ENCODE results near the gene MTF1. TPM values are rescaled to one million over a fixed set of nuclear protein-coding genes. Genes with fewer than 3 reads are reported as not detected.

Gene MTF1
- total and polyA plus RNA-seq, 4 donors, result 2.6 to 23.3 (median 10.8) TPM

DNA sequence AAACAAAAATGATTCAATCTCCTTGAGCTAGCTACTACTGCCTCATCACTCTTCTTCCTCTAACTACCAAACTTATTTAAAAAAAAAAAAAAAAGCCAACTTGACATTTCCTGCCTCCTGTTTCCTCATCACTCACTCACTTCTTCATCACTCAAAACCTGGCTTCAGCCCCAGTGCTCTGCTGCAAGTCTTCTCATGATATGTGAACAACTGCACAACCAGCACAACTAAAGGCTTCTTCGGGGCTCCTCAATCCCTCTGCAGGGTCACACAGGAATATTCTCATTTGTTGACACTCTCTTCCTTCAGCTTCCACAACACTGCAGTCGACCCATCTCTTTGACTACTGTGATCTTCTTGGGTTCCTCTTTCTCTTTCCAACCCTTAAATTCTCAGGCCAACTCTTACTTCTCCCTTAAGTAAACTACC is 7.6 kb downstream of the MTF1 start:
- DNase-seq (peak in 1 of 3 donors; percentile 55), ATAC-seq (ENCODE audit: insufficient read depth, low FRiP score) (peak; percentile 41)
- H3K9ac ChIP-seq (ENCODE audit: insufficient read depth in 1 of 2, low read length in 2 of 2), result no peak overlapping the region
- peaks cover 3 to 20% (median 11%) of the 10 kb centered on the region in 5 donors for H3K4me1 ChIP-seq (ENCODE audit: control insufficient read depth in 5 of 5, insufficient read depth in 5 of 5, low read length in 5 of 5)
- 18 to 47% methylated on average over 2 of the region's 2 CpGs for WGBS, 2 donors
- peaks cover 3 to 13% (median 7%) of the 10 kb centered on the region in 4 donors for H3K36me3 ChIP-seq (ENCODE audit: control insufficient read depth in 4 of 4, insufficient read depth in 4 of 4, low read length in 4 of 4)
- no peaks in the 10 kb centered on the region for H3K9me3 ChIP-seq (ENCODE audit: control insufficient read depth in 4 of 4, insufficient read depth in 3 of 4, low read length in 3 of 4)
- no peak for TF ChIP-seq CTCF (IDR thresholded peaks at IDR 0.05; ENCODE audit: control extremely low read depth, extremely low read depth)
- no peaks in the 10 kb centered on the region for H3K27me3 ChIP-seq (ENCODE audit: control insufficient read depth in 3 of 3, insufficient read depth in 3 of 3, low read length in 2 of 3)
- no peak overlapping the region for H3K27ac ChIP-seq (ENCODE audit: low read depth in 1 of 2, low read length in 1 of 2)
- no peak overlapping the region for H3K4me3 ChIP-seq

GRCh38 chr1:37851262-37851661 is 8.1 kb downstream of the MTF1 start:
- DNase-seq, result peak in 2 of 3 donors; percentile 3 to 58

DNA sequence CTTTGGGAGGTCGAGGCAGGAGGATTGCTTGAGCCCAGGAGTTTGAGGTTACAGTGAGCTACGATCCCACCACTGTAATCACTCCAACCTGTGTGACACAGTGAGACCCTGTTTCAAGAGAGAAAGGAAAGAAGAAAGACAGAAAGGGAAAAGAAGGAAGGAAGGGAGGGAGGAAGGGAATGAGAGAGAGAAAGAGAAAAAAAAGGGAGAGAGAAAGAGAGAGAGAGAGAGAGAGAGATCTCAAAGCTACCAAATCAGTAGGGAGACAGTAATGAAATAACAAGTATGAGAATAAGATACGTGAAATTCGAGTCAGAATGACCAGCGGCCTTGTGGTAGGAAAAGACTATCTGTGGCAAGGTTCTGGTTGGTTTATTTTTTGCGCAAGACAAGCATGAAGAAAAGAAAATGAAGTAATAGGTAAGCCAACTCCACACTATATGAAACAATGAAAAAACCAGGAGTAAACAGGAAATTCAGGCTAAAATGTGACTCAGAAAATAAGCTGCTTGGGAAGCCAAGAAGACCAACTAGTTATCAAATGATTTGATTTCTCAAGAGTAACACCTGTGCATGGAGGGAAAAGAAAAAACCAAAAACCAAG is 8.9 kb downstream of the MTF1 start:
- no peaks in the 10 kb centered on the region for H3K27me3 ChIP-seq (ENCODE audit: control insufficient read depth in 3 of 3, insufficient read depth in 3 of 3, low read length in 2 of 3)
- peaks cover 3 to 13% (median 7%) of the 10 kb centered on the region in 4 donors for H3K36me3 ChIP-seq (ENCODE audit: control insufficient read depth in 4 of 4, insufficient read depth in 4 of 4, low read length in 4 of 4)
- no peak overlapping the region for H3K27ac ChIP-seq (ENCODE audit: low read depth in 1 of 2, low read length in 1 of 2)
- DNase-seq (no peak), ATAC-seq (ENCODE audit: insufficient read depth, low FRiP score) (no peak)
- peaks cover 3 to 20% (median 11%) of the 10 kb centered on the region in 5 donors for H3K4me1 ChIP-seq (ENCODE audit: control insufficient read depth in 5 of 5, insufficient read depth in 5 of 5, low read length in 5 of 5)
- WGBS, 2 donors, result 41 to 78% methylated on average over 6 of the region's 6 CpGs
- H3K4me3 ChIP-seq, result no peak overlapping the region
- TF ChIP-seq CTCF (IDR thresholded peaks at IDR 0.05; ENCODE audit: control extremely low read depth, extremely low read depth), result no peak
- no peaks in the 10 kb centered on the region for H3K9me3 ChIP-seq (ENCODE audit: control insufficient read depth in 4 of 4, insufficient read depth in 3 of 4, low read length in 3 of 4)
- H3K9ac ChIP-seq (ENCODE audit: insufficient read depth in 1 of 2, low read length in 2 of 2), result no peak overlapping the region

More at GRCh38 chr1:37851262-37851661, 8.1 kb downstream of the MTF1 start:
- Histone ChIP-seq H3K4me1 (ENCODE audit: control insufficient read depth in 5 of 5, insufficient read depth in 5 of 5, low read length in 5 of 5) (peaks cover 3 to 20% (median 11%) of the 10 kb centered on the region in 5 donors), H3K27me3 (ENCODE audit: control insufficient read depth in 3 of 3, insufficient read depth in 3 of 3, low read length in 2 of 3) (no peaks in the 10 kb centered on the region), H3K4me3 (no peak overlapping the region), H3K36me3 (ENCODE audit: control insufficient read depth in 4 of 4, insufficient read depth in 4 of 4, low read length in 4 of 4) (peaks cover 3 to 13% (median 7%) of the 10 kb centered on the region in 4 donors), H3K9me3 (ENCODE audit: control insufficient read depth in 4 of 4, insufficient read depth in 3 of 4, low read length in 3 of 4) (no peaks in the 10 kb centered on the region), H3K9ac (ENCODE audit: insufficient read depth in 1 of 2, low read length in 2 of 2) (no peak overlapping the region), H3K27ac (ENCODE audit: low read depth in 1 of 2, low read length in 1 of 2) (no peak overlapping the region)
- no peak for ATAC-seq (ENCODE audit: insufficient read depth, low FRiP score)
- TF ChIP-seq CTCF (IDR thresholded peaks at IDR 0.05; ENCODE audit: control extremely low read depth, extremely low read depth), result no peak

Measured in lung (tissue), 12 donors.